Mesothelial cell of epicardium (in vitro differentiated cells): ENCODE measurements around the gene SETD6. TPM values are rescaled to one million over a fixed set of nuclear protein-coding genes. Genes with fewer than 3 reads are reported as not detected.
A peak's percentile ranks its signal among the peaks of the same experiment; 100 is the strongest.

Source experiments
- DNase-seq, 2 experiments: peaks; one replicate each; pipeline ENCODE4 v3.0.0; 2021; ENCODE audit warnings: low spot score in 2 of 2; ENCODE audit not compliant: unreplicated experiment in 2 of 2
- H3K27ac Mint-ChIP-seq: 2 replicates; pipeline ENCODE4 v1.8.0; 2021; ENCODE audit warnings: mixed read lengths
- H3K27me3 Mint-ChIP-seq: 2 replicates; pipeline ENCODE4 v1.8.0; 2021; ENCODE audit warnings: low read depth, mixed read lengths
- H3K36me3 Mint-ChIP-seq: 2 replicates; pipeline ENCODE4 v1.8.0; 2021; ENCODE audit warnings: mixed read lengths
- H3K4me1 Mint-ChIP-seq: 2 replicates; pipeline ENCODE4 v1.8.0; 2021; ENCODE audit warnings: mixed read lengths
- H3K4me3 Mint-ChIP-seq: 2 replicates; pipeline ENCODE4 v1.8.0; 2021; ENCODE audit warnings: mild to moderate bottlenecking, moderate library complexity, mixed read lengths
- H3K9me3 Mint-ChIP-seq: 2 replicates; pipeline ENCODE4 v1.8.0; 2021; ENCODE audit warnings: mixed read lengths
- CTCF ChIP-seq: fragments of 200-600 bp; sonication (generic); IDR thresholded peaks from one replicate; pipeline ENCODE4 v1.5.0; 2021; ENCODE audit warnings: antibody characterized with exemption; ENCODE audit not compliant: unreplicated experiment
- total RNA-seq: library from RNA; stranded (reverse); gene quantifications from 3 replicates; pipeline ENCODE4 v1.2.1, GENCODE V29; 2021

SETD6 gene
- total RNA-seq, 1 donor from 2014 or later, result 28.9 TPM

DNA sequence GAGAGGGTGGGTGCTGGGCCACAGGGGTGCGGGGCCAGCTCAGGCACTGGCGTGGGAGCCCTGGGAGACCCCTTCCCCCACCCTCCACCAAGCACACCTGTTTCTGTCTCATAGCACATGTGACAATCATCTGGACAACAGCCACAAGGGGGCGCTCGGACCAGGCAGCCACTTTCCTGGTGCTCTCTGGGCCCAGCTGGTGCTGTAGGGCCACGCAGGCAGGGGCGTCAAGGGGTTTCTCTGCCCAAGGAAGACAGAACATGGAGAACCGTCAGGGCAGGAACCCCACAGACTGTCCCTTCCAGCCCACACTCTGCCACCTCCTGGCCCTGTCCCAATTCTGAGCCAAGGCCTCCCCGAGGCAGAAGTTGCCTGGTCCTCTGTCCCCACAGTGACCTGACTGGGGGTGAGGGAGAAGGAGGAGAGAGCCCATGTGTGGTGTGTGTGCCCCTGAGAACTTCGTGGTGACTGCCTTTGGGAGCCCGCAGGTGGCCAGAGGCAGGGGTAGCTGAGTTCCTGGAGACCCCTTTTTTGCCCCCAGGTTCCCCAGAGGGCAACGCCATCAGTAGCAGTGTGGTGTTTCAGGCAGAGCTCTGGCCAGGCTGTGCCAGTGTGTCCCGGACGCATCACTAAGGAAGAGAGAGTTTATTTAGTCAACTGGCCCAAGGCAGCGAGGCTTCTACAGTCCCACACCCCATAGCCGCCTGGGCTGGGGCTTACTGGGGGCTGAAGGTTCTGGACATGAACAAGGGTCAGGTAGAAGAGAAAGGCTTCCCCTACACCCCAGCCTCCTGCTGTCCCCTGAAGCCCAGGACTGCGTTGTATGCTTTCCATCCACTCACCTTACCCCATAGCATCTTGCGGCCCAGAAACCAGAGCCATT lies 3.1 kb upstream of the SETD6 start:
- Mint-ChIP-seq H3K4me3 (no peak overlapping the region), H3K4me1 (peaks cover 19% of the 10 kb centered on the region), H3K36me3 (no peaks in the 10 kb centered on the region), H3K27ac (no peak overlapping the region), H3K9me3 (no peaks in the 10 kb centered on the region), H3K27me3 (no peaks in the 10 kb centered on the region)
- TF ChIP-seq CTCF, result peak; percentile 80
- peak in 1 of 2 experiments; percentile 83 for DNase-seq

DNA sequence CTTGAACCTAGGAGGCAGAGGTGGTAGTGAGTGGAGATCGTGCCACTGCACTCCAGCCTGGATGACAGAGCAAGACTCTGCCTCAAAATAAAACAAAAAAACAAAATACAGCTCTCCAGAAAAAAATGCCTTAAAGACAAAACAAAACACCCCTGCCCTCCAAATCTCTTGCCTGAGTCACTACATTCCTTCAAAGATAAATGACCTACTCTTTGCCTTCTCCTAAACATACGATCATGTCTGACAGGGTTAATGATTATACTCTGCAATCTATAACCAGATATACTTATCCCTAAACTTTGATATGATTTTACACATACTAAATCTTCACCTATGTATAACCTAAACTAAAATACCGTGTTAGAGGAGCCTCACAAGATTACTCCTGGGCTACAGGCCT lies 1.4 kb upstream of the SETD6 start:
- Mint-ChIP-seq H3K9me3 (no peaks in the 10 kb centered on the region), H3K4me1 (peaks cover 19% of the 10 kb centered on the region), H3K4me3 (no peak overlapping the region), H3K27me3 (no peaks in the 10 kb centered on the region), H3K36me3 (no peaks in the 10 kb centered on the region), H3K27ac (no peak overlapping the region)
- no peak for TF ChIP-seq CTCF
- DNase-seq, result no peak

DNA sequence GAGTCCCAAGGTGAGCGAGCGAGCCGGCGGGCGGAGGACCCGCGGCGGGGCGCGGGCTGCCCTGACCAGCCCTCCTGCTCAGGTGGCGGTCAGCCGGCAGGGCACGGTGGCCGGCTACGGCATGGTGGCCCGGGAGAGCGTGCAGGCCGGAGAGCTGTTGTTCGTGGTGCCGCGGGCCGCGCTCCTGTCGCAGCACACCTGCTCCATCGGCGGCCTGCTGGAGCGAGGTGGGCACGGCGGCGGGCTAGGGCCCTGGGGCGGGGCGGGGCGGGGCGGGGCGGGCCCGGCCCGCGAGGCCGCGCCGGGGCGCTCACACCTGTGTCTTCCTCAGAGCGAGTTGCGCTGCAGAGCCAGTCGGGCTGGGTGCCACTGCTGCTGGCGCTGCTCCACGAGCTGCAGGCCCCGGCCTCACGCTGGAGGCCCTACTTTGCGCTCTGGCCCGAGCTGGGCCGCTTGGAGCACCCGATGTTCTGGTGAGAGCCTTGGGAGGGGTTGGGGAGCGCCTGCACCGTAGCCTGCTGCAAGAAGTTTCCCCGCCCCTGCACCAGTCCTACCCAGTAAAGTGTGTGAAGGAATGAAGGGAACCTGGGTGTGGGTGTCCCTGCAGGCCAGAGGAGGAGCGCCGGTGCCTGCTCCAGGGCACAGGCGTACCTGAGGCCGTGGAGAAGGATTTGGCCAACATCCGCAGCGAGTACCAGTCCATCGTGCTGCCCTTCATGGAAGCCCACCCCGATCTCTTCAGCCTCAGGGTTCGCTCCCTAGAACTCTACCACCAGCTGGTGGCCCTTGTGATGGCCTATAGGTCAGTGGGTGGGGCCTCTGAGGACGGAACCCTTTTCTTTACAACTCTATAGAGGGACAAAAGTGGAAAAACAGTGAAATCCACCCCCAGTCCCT lies 802 bp downstream of the SETD6 start:
- H3K27me3 Mint-ChIP-seq, result no peaks in the 10 kb centered on the region
- peaks cover 19% of the 10 kb centered on the region for H3K4me1 Mint-ChIP-seq
- H3K36me3 Mint-ChIP-seq, result peaks cover 8% of the 10 kb centered on the region
- H3K9me3 Mint-ChIP-seq, result no peaks in the 10 kb centered on the region
- H3K4me3 Mint-ChIP-seq, result peak overlapping the region; percentile 95
- no peak for TF ChIP-seq CTCF
- no peak for DNase-seq
- peak overlapping the region; percentile 98 for H3K27ac Mint-ChIP-seq

DNA sequence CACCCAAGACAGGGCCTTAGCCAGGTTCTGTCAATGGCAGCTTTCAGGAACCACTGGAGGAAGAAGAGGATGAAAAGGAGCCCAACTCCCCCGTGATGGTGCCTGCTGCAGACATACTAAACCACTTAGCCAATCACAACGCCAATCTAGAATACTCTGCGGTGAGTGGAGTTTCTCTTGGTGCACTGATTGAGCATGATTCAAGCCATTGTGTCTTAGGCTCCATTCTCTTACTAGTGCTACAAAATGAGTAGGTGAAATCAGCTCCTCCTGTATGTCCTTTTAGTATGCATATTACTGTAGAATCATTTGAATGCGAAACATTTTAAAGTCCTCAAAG lies 1.4 kb downstream of the SETD6 start:
- DNase-seq, result no peak
- no peak for TF ChIP-seq CTCF
- Mint-ChIP-seq H3K9me3 (no peaks in the 10 kb centered on the region), H3K4me1 (peaks cover 19% of the 10 kb centered on the region), H3K27me3 (no peaks in the 10 kb centered on the region), H3K27ac (peak overlapping the region; percentile 51), H3K36me3 (peaks cover 12% of the 10 kb centered on the region), H3K4me3 (peak overlapping the region; percentile 64)

DNA sequence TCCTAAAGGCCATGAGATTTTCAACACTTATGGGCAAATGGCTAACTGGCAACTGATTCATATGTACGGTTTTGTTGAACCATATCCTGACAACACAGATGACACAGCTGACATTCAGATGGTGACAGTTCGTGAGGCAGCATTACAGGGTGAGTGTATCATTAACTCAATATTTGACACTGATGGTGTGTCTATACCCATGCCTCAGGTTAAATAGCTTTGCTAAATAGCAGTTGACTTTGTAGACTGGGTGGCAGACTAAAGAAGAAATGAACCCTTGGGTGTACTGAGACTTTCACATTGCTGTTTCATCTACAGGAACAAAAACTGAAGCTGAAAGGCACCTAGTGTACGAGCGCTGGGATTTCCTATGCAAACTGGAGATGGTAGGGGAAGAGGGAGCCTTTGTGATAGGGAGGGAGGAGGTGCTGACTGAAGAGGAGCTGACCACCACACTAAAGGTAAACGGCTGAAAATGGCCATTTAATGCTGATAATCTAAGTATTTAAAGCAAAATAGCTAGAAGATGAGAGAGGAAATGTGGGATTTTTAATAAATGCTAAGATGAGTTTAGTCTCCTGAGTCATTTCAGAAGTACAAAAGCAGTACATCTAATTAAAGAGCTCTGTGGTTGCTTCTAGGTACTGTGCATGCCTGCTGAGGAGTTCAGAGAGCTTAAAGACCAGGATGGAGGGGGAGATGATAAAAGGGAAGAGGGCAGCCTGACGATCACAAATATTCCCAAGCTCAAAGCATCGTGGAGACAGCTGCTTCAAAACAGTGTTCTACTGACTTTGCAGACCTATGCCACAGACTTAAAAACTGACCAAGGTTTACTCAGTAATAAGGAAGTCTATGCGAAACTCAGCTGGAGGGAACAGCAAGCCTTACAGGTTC lies 3.0 kb downstream of the SETD6 start:
- peaks cover 19% of the 10 kb centered on the region for H3K4me1 Mint-ChIP-seq
- no peak overlapping the region for H3K4me3 Mint-ChIP-seq
- no peaks in the 10 kb centered on the region for H3K27me3 Mint-ChIP-seq
- DNase-seq, result no peak
- no peak overlapping the region for H3K27ac Mint-ChIP-seq
- H3K9me3 Mint-ChIP-seq, result no peaks in the 10 kb centered on the region
- TF ChIP-seq CTCF, result no peak
- peaks cover 20% of the 10 kb centered on the region for H3K36me3 Mint-ChIP-seq
